Parathyroid adenoma (tissue), 2 donors: ENCODE data around the gene DPYSL5.

Source experiments
- H2AFZ ChIP-seq: fragments of 300-600 bp; sonication (generic); one replicate; pipeline ENCODE4 v1.7.0; 2017; ENCODE audit warnings: antibody characterized with exemption, mild to moderate bottlenecking
- H3K27ac ChIP-seq: fragments of 300-600 bp; sonication (generic); one replicate; pipeline ENCODE4 v1.7.0; 2017
- H3K27me3 ChIP-seq: fragments of 300-600 bp; sonication (generic); one replicate; pipeline ENCODE4 v1.7.0; 2017; ENCODE audit warnings: low read length; ENCODE audit not compliant: control insufficient read depth, insufficient read depth
- H3K36me3 ChIP-seq: fragments of 300-600 bp; sonication (generic); one replicate; pipeline ENCODE4 v1.7.0; 2017; ENCODE audit warnings: low read length; ENCODE audit not compliant: control insufficient read depth, insufficient read depth
- H3K4me1 ChIP-seq: fragments of 300-600 bp; sonication (generic); one replicate; pipeline ENCODE4 v1.7.0; 2017; ENCODE audit warnings: control low read depth
- H3K4me2 ChIP-seq: fragments of 300-600 bp; sonication (generic); one replicate; pipeline ENCODE4 v1.7.0; 2017; ENCODE audit warnings: low read length
- H3K4me3 ChIP-seq: fragments of 300-600 bp; sonication (generic); one replicate; pipeline ENCODE4 v1.7.0; 2017; ENCODE audit warnings: low read depth, low read length
- H3K79me2 ChIP-seq: fragments of 300-600 bp; sonication (generic); one replicate; pipeline ENCODE4 v1.7.0; 2017; ENCODE audit warnings: control low read depth
- H3K9ac ChIP-seq: fragments of 300-600 bp; sonication (generic); one replicate; pipeline ENCODE4 v1.7.0; 2017; ENCODE audit warnings: mild to moderate bottlenecking
- H3K9me3 ChIP-seq: fragments of 300-600 bp; sonication (generic); one replicate; pipeline ENCODE4 v1.7.0; 2017; ENCODE audit warnings: low read length; ENCODE audit not compliant: control insufficient read depth
- TF ChIP-seq, protein P1 (sequence below): fragments of 300-600 bp; sonication (generic); IDR thresholded peaks from one replicate; pipeline ENCODE4 v1.7.0; 2017; ENCODE audit warnings: antibody characterized with exemption, mild to moderate bottlenecking
- donor health status: primary hyperparathyroidism.

The DPYSL5 gene

DNA sequence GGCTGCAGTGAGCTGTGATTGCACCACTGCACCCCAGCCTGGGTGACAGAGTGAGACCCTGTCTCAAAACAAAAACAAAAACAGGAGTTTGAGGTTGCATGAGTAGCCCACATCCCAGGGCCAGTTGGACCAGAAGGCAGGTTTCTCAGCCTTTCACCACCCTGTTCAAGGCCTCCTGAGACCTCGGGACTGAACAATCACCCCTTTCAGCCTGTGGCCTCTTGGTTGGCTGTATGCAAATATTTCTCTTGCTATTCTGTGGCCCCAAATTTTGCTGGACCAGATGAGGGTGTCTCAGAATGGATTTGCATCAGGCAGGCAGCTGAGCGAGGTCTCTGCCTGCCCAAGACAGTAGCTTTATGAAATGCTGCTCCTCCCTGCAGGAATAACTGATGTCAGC lies 56.9 kb downstream of the DPYSL5 start:
- Histone ChIP-seq H3K4me2 (no peak overlapping the region), H3K4me1 (no peaks in the 10 kb centered on the region), H3K9ac (no peak overlapping the region), H3K27ac (no peak overlapping the region), H2AFZ (no peak overlapping the region), H3K4me3 (no peak overlapping the region), H3K79me2 (no peaks in the 10 kb centered on the region), H3K9me3 (no peaks in the 10 kb centered on the region), H3K36me3 (no peaks in the 10 kb centered on the region), H3K27me3 (no peaks in the 10 kb centered on the region)
- TF ChIP-seq, protein P1, sequence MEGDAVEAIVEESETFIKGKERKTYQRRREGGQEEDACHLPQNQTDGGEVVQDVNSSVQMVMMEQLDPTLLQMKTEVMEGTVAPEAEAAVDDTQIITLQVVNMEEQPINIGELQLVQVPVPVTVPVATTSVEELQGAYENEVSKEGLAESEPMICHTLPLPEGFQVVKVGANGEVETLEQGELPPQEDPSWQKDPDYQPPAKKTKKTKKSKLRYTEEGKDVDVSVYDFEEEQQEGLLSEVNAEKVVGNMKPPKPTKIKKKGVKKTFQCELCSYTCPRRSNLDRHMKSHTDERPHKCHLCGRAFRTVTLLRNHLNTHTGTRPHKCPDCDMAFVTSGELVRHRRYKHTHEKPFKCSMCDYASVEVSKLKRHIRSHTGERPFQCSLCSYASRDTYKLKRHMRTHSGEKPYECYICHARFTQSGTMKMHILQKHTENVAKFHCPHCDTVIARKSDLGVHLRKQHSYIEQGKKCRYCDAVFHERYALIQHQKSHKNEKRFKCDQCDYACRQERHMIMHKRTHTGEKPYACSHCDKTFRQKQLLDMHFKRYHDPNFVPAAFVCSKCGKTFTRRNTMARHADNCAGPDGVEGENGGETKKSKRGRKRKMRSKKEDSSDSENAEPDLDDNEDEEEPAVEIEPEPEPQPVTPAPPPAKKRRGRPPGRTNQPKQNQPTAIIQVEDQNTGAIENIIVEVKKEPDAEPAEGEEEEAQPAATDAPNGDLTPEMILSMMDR = no peak

DNA sequence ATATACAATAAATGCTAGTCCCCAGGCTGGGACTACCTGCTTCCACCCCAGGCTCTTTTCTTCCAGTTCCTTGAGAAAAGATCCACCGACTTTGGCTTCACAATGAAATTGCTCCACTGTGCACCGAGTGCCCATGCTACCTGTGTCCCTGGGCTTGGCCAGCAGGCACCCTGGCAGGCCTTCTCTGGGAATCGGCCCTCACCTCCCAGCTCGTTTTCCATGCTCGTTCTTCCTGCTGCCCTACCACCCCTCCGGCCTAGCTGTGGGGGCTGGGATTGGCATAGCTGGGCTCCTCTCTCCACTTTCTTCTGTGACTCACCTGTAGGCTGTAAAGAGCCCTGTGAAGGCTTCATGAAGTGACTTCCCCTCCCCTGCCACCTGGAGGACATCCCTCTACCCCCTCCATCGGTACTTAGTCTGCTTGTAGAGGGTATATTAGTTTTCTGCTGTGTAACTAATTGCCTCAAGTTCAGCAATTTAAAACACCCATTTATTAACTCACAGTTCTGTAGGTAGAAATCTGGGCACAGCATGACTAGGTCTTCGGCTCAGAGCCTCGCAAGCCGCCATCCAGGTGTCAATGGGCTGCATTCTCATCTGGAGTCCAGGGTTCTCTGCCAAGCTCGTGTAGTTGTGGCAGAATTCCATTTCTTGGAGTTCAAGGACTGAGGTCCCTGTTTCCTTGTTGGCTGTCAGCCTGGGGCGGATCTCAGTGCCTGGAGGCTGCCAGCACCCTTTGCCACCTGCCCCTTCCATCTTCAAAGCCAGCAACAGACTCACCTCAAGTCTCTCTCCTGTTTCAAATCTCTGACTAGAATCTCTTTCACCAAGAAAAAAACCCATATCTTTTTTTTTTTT lies 57.6 kb downstream of the DPYSL5 start:
- Histone ChIP-seq H3K36me3 (no peaks in the 10 kb centered on the region), H3K79me2 (no peaks in the 10 kb centered on the region), H3K9ac (no peak overlapping the region), H3K4me2 (no peak overlapping the region), H2AFZ (no peak overlapping the region), H3K4me1 (no peaks in the 10 kb centered on the region), H3K9me3 (no peaks in the 10 kb centered on the region), H3K4me3 (no peak overlapping the region), H3K27ac (no peak overlapping the region), H3K27me3 (no peaks in the 10 kb centered on the region)
- TF ChIP-seq, protein P1 = no peak

DNA sequence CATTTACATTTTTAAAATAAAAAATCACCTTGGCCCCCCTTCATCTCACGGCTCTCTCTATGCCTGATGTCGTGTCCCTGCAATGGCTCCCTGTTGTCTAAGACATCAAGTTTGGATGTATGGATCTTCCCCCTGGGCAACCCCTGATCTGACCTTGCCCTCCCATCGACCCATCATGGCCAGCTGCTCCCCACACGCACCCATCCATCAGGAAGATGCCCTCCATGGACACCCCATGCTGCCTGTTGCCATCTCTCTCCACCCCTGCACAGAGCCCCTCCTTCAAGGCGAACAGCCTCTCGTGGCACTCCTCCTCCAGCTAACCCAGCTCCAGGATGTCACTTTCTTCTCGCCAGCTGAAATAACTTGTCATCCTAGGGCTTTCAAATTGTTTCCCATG lies 59.5 kb downstream of the DPYSL5 start:
- no peak overlapping the region for H3K4me2 ChIP-seq
- H3K9ac ChIP-seq = no peak overlapping the region
- H3K9me3 ChIP-seq = no peaks in the 10 kb centered on the region
- no peaks in the 10 kb centered on the region for H3K79me2 ChIP-seq
- H3K36me3 ChIP-seq = no peaks in the 10 kb centered on the region
- no peaks in the 10 kb centered on the region for H3K27me3 ChIP-seq
- H3K4me1 ChIP-seq = peaks cover 4% of the 10 kb centered on the region
- no peak overlapping the region for H2AFZ ChIP-seq
- H3K27ac ChIP-seq = no peak overlapping the region
- TF ChIP-seq, protein P1 = no peak
- no peak overlapping the region for H3K4me3 ChIP-seq

DNA sequence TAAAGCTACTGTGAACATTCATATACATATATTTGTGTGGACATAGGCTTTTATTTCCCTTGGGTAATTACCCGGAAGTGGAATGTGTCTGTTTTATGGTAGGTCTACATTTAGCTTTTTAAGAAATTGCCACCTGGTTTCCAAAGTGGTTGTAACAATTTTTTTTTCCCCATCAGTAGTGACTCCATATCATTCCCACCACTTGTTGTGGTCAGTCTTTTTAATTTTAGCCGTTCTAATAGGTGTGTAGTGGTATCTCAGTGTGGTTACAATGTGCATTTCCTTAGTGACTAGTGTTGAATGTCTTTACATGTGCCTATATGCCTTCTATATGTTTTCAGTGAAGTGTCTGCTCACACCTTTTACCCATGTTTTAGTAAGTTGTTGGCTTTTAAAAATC lies 62.2 kb downstream of the DPYSL5 start:
- H3K27ac ChIP-seq = no peak overlapping the region
- H3K4me3 ChIP-seq = no peak overlapping the region
- no peaks in the 10 kb centered on the region for H3K9me3 ChIP-seq
- no peaks in the 10 kb centered on the region for H3K79me2 ChIP-seq
- no peak overlapping the region for H2AFZ ChIP-seq
- no peaks in the 10 kb centered on the region for H3K36me3 ChIP-seq
- H3K4me2 ChIP-seq = no peak overlapping the region
- no peak overlapping the region for H3K9ac ChIP-seq
- TF ChIP-seq, protein P1 = no peak
- no peaks in the 10 kb centered on the region for H3K27me3 ChIP-seq
- H3K4me1 ChIP-seq = peaks cover 4% of the 10 kb centered on the region
